Measurements from ENCODE around the gene GMDS. TPM values are rescaled to one million over a fixed set of nuclear protein-coding genes. Genes with fewer than 3 reads are reported as not detected.

The GMDS gene
- total RNA-seq, 1 donor from 2014 or later, result 30.2 TPM

- no peak for DNase-seq (ENCODE audit: extremely low spot score in 2 of 2)
- H3K36me3 ChIP-seq, result no peaks in the 10 kb centered on the region
- no peaks in the 10 kb centered on the region for H3K27me3 ChIP-seq
- no peaks in the 10 kb centered on the region for H3K9me3 ChIP-seq
- H3K4me1 ChIP-seq, result no peaks in the 10 kb centered on the region
- TF ChIP-seq POLR2AphosphoS5 (IDR thresholded peaks at IDR 0.05; ENCODE audit: insufficient read depth in 1 of 2, low read depth in 1 of 2) (no peak), POLR2A (IDR thresholded peaks at IDR 0.05) (no peak)
- TF ChIP-seq, protein P1, sequence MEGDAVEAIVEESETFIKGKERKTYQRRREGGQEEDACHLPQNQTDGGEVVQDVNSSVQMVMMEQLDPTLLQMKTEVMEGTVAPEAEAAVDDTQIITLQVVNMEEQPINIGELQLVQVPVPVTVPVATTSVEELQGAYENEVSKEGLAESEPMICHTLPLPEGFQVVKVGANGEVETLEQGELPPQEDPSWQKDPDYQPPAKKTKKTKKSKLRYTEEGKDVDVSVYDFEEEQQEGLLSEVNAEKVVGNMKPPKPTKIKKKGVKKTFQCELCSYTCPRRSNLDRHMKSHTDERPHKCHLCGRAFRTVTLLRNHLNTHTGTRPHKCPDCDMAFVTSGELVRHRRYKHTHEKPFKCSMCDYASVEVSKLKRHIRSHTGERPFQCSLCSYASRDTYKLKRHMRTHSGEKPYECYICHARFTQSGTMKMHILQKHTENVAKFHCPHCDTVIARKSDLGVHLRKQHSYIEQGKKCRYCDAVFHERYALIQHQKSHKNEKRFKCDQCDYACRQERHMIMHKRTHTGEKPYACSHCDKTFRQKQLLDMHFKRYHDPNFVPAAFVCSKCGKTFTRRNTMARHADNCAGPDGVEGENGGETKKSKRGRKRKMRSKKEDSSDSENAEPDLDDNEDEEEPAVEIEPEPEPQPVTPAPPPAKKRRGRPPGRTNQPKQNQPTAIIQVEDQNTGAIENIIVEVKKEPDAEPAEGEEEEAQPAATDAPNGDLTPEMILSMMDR (IDR thresholded peaks at IDR 0.05), result no peak
- intact Hi-C loops (cut with DNase I), result no loop called here
- H3K4me3 ChIP-seq, result no peak overlapping the region
- H3K27ac ChIP-seq, result no peak overlapping the region
Observed at GRCh38 chr6:1716396-1716795, 529.0 kb downstream of the GMDS start.

GRCh38 chr6:1715336-1715735 lies 530.1 kb downstream of the GMDS start:
- no peaks in the 10 kb centered on the region for H3K4me1 ChIP-seq
- intact Hi-C loops (cut with DNase I), result no loop called here
- no peaks in the 10 kb centered on the region for H3K9me3 ChIP-seq
- H3K27me3 ChIP-seq, result no peaks in the 10 kb centered on the region
- TF ChIP-seq POLR2AphosphoS5 (IDR thresholded peaks at IDR 0.05; ENCODE audit: insufficient read depth in 1 of 2, low read depth in 1 of 2) (no peak), POLR2A (IDR thresholded peaks at IDR 0.05) (no peak)
- no peaks in the 10 kb centered on the region for H3K36me3 ChIP-seq
- DNase-seq (ENCODE audit: extremely low spot score in 2 of 2), result no peak
- H3K27ac ChIP-seq, result no peak overlapping the region
- no peak overlapping the region for H3K4me3 ChIP-seq

GRCh38 chr6:1714654-1715053 lies 530.8 kb downstream of the GMDS start:
- Histone ChIP-seq H3K9me3 (no peaks in the 10 kb centered on the region), H3K27ac (no peak overlapping the region), H3K4me3 (no peak overlapping the region), H3K27me3 (no peaks in the 10 kb centered on the region), H3K4me1 (no peaks in the 10 kb centered on the region), H3K36me3 (no peaks in the 10 kb centered on the region)
- intact Hi-C loops (cut with DNase I), result no loop called here
- TF ChIP-seq POLR2AphosphoS5 (IDR thresholded peaks at IDR 0.05; ENCODE audit: insufficient read depth in 1 of 2, low read depth in 1 of 2) (no peak), POLR2A (IDR thresholded peaks at IDR 0.05) (no peak)
- TF ChIP-seq, protein P1 (IDR thresholded peaks at IDR 0.05), result no peak
- no peak for DNase-seq (ENCODE audit: extremely low spot score in 2 of 2)

DNA sequence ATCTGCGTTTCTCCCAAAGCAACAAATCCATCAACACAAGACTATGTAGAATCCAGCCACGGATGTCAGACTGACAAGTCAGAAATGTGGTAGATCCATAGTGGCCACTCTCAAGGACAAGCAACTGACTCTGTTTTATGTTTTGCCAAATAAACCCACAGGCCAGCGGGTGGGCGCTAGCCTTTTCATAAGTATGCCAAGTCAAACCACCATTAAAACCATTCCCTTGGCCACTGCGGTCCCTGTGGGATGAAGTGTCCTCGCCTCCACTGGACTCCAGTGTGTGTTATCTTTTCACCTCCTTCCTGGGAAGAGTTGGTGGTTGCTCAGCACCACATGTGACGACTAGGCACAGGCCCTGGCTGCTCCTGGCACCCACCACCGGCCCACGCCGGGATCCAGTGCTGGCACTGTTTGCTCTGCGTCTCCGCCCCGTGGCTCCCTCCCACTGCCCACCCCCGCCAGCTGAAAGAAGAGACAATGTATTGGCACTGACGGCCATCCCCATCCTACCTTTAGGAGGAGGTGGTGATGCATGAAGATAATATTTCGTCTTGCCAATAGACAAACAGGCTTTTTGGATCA lies 532.3 kb downstream of the GMDS start:
- H3K4me1 ChIP-seq, result no peaks in the 10 kb centered on the region
- H3K27ac ChIP-seq, result no peak overlapping the region
- no peak for DNase-seq (ENCODE audit: extremely low spot score in 2 of 2)
- intact Hi-C loops (cut with DNase I), result no loop called here
- H3K27me3 ChIP-seq, result no peaks in the 10 kb centered on the region
- no peaks in the 10 kb centered on the region for H3K36me3 ChIP-seq
- H3K9me3 ChIP-seq, result no peaks in the 10 kb centered on the region
- no peak overlapping the region for H3K4me3 ChIP-seq
- TF ChIP-seq, protein P1 (IDR thresholded peaks at IDR 0.05), result no peak
- TF ChIP-seq POLR2AphosphoS5 (IDR thresholded peaks at IDR 0.05; ENCODE audit: insufficient read depth in 1 of 2, low read depth in 1 of 2) (no peak), POLR2A (IDR thresholded peaks at IDR 0.05) (no peak)

DNA sequence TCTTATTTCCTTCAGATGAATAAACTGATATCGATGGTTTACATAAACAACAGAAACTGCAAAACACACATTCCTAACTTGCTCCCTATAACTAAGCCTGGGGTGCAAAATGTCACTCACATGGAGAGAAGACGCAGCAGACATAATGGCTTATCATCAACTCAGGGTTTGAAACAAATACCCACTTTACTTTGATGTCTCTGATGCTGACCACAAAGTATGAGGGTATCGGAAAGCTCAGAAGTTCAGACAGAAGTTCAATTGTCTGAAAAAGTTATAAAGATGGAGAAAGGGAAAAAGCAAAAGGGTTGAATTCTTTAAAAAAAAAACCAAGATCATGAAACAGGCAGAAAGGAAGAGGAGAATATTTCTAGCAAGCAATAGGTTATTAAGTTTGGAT lies 533.0 kb downstream of the GMDS start:
- no peaks in the 10 kb centered on the region for H3K27me3 ChIP-seq
- H3K36me3 ChIP-seq, result no peaks in the 10 kb centered on the region
- DNase-seq (ENCODE audit: extremely low spot score in 2 of 2), result no peak
- H3K4me1 ChIP-seq, result no peaks in the 10 kb centered on the region
- intact Hi-C loops (cut with DNase I), result no loop called here
- TF ChIP-seq, protein P1 (IDR thresholded peaks at IDR 0.05), result no peak
- TF ChIP-seq POLR2AphosphoS5 (IDR thresholded peaks at IDR 0.05; ENCODE audit: insufficient read depth in 1 of 2, low read depth in 1 of 2) (no peak), POLR2A (IDR thresholded peaks at IDR 0.05) (no peak)
- H3K9me3 ChIP-seq, result no peaks in the 10 kb centered on the region
- no peak overlapping the region for H3K4me3 ChIP-seq
- H3K27ac ChIP-seq, result no peak overlapping the region

Data from vagina (tissue), 2 donors.